HepG2 (cell line): ENCODE measurements around the gene RMI2. TPM values are rescaled to one million over a fixed set of nuclear protein-coding genes. Genes with fewer than 3 reads are reported as not detected.

ENCODE experiments used
- AGO2 ChIP-seq: fragments of 200-400 bp; formaldehyde crosslinking; optimal IDR thresholded peaks from 2 replicates; pipeline ENCODE3; 2017; ENCODE audit warnings: mild to moderate bottlenecking, low read depth, low read length, moderate library complexity
- EP300 ChIP-seq, 3 experiments: sonication (generic) in 1 of 3; formaldehyde crosslinking in 1 of 3; IDR thresholded peaks; 2 replicates each; pipeline versions ENCODE4 v1.5.1 to v1.6.1; 2011 to 2020; ENCODE audit warnings: low read depth in 2 of 3, low read length in 2 of 3, borderline replicate concordance in 1 of 3, improper control_type of control experiment in 1 of 3, mild to moderate bottlenecking in 1 of 3, missing genetic modification reagents in 1 of 3, moderate library complexity in 1 of 3
- HINFP ChIP-seq: sonication (generic); formaldehyde crosslinking; IDR thresholded peaks from 2 replicates; pipeline ENCODE4 v1.4.0; 2020; ENCODE audit warnings: low read depth, mild to moderate bottlenecking, missing genetic modification reagents
- SNRNP70 ChIP-seq: fragments of 200-400 bp; formaldehyde crosslinking; IDR thresholded peaks from 2 replicates; pipeline ENCODE4 v1.6.1; 2017; ENCODE audit warnings: mild to moderate bottlenecking, low read depth, low read length, moderate library complexity
- SRSF1 ChIP-seq: fragments of 200-400 bp; formaldehyde crosslinking; optimal IDR thresholded peaks from 2 replicates; pipeline ENCODE3; 2017; ENCODE audit warnings: mild to moderate bottlenecking, low read depth, low read length, moderate library complexity
- SYNCRIP ChIP-seq: fragments of 200-400 bp; formaldehyde crosslinking; IDR thresholded peaks from 2 replicates; pipeline ENCODE4 v1.6.1; 2018; ENCODE audit warnings: mild to moderate bottlenecking, low read depth, low read length; ENCODE audit not compliant: insufficient read depth
- TBX3 ChIP-seq: fragments of 450-650 bp; IDR thresholded peaks from 2 replicates; pipeline ENCODE4 v1.6.1; 2017; ENCODE audit warnings: antibody characterized with exemption, mild to moderate bottlenecking, inconsistent platforms, borderline replicate concordance
- TEAD2 ChIP-seq: sonication (generic); formaldehyde crosslinking; IDR thresholded peaks from 2 replicates; pipeline ENCODE4 v1.9.0; 2021; ENCODE audit warnings: missing genetic modification reagents
- THAP8 ChIP-seq: sonication (generic); formaldehyde crosslinking; IDR thresholded peaks from 2 replicates; pipeline ENCODE4 v1.5.1; 2020; ENCODE audit warnings: missing genetic modification reagents, mild to moderate bottlenecking, borderline replicate concordance
- ZBTB10 ChIP-seq: sonication (generic); formaldehyde crosslinking; IDR thresholded peaks from 2 replicates; pipeline ENCODE4 v1.4.0; 2020; ENCODE audit warnings: missing genetic modification reagents, borderline replicate concordance
- ZNF574 ChIP-seq: sonication (generic); formaldehyde crosslinking; IDR thresholded peaks from 2 replicates; pipeline ENCODE4 v1.4.0; 2020; ENCODE audit warnings: missing genetic modification reagents
- ZNF614 ChIP-seq: IDR thresholded peaks from 2 replicates; pipeline ENCODE4 v1.6.1; 2018; ENCODE audit warnings: missing biosample characterization, missing genetic modification reagents, inconsistent platforms, borderline replicate concordance
- polyA plus RNA-seq, 8 experiments: library from polyadenylated mRNA; depleted of rRNA in 3 of 8; stranded (reverse) in 7 of 8; unstranded in 1 of 8; fragments of >200 nt; fragmentation: Illumina TruSeq in 4 of 8; extraction: Trizol in 4 of 8; gene quantifications; 2 replicates each; pipeline versions ENCODE4 v1.2.1 to v1.2.3, GENCODE V29; 2011 to 2016; ENCODE audit warnings: low read depth in 4 of 8, missing spikeins in 1 of 8, mixed read lengths in 1 of 8; ENCODE audit not compliant: insufficient read depth in 1 of 8
- total RNA-seq, 5 experiments: library from RNA; depleted of rRNA; stranded (reverse); fragments of >200 nt; fragmentation: Illumina TruSeq; extraction: Trizol; gene quantifications; 2 replicates each; pipeline ENCODE4 v1.2.3, GENCODE V29; 2016; ENCODE audit warnings: low read depth in 1 of 5
- TF ChIP-seq, protein P1 (sequence below): sonication (generic); formaldehyde crosslinking; IDR thresholded peaks from 2 replicates; pipeline ENCODE4 v1.4.0; 2020; ENCODE audit warnings: missing genetic modification reagents

The RMI2 gene
- total and polyA plus RNA-seq, 2 of the 13 experiments (the other 11 are each of a cell fraction or from before 2014, with no cell fraction given), result 24.5 to 55.7 TPM

DNA sequence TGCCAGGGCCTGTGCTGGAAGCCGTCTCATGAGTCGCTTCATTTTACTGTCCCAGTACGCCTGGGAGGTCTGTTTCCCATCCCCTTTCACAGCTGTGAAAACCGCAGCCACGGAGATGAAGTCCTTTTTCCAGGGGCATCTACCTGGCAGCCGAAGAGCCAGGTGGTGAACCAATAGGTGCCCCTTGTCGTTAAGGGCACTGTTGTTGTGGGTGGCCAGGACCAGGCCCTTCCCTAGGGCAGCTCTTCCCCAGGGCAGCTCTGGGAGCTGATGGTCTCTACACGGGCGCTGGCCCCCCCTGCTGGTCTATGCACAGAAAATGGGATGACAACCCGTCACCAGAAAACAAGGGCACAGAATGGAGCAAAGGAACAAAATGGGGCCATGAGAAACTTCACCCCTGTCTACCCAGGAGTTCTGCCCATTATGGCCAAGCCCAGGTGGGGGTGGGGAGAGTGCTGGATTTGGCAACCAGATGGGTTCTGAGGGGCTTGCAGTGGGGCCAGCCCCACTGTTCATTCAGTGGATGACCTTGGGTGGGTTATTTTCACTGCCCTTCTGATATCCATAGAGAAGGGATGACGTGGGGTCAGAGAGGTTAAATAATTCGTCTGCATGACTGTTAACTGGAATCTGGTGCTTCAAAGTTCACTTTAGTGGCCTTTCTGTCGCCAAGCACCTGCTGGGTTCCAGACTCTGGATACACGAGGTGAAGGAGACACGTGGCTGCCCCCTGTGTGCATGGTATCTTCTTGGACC is 11.5 kb downstream of the RMI2 start (continued):
- TF ChIP-seq ZNF574 (CRISPR knock-in tag) (peak; percentile 59; the same call in 1 of the 2 replicates), HINFP (peak; percentile 84; the same call in 1 of the 2 replicates), SNRNP70 (no peak), SRSF1 (no peak), EP300 (IDR thresholded peaks at IDR 0.05; ENCODE audit: low read depth in 2 of 2, low read length in 2 of 2) (no peak), EP300 (CRISPR knock-in tag; IDR thresholded peaks at IDR 0.05; ENCODE audit: borderline replicate concordance) (no peak), AGO2 (no peak), SYNCRIP (no peak), ZNF614 (no peak), ZBTB10 (CRISPR knock-in tag) (no peak; the same call in 1 of the 2 replicates), TEAD2 (CRISPR knock-in tag) (no peak), TBX3 (no peak), THAP8 (CRISPR knock-in tag) (no peak)
- TF ChIP-seq, protein P1, sequence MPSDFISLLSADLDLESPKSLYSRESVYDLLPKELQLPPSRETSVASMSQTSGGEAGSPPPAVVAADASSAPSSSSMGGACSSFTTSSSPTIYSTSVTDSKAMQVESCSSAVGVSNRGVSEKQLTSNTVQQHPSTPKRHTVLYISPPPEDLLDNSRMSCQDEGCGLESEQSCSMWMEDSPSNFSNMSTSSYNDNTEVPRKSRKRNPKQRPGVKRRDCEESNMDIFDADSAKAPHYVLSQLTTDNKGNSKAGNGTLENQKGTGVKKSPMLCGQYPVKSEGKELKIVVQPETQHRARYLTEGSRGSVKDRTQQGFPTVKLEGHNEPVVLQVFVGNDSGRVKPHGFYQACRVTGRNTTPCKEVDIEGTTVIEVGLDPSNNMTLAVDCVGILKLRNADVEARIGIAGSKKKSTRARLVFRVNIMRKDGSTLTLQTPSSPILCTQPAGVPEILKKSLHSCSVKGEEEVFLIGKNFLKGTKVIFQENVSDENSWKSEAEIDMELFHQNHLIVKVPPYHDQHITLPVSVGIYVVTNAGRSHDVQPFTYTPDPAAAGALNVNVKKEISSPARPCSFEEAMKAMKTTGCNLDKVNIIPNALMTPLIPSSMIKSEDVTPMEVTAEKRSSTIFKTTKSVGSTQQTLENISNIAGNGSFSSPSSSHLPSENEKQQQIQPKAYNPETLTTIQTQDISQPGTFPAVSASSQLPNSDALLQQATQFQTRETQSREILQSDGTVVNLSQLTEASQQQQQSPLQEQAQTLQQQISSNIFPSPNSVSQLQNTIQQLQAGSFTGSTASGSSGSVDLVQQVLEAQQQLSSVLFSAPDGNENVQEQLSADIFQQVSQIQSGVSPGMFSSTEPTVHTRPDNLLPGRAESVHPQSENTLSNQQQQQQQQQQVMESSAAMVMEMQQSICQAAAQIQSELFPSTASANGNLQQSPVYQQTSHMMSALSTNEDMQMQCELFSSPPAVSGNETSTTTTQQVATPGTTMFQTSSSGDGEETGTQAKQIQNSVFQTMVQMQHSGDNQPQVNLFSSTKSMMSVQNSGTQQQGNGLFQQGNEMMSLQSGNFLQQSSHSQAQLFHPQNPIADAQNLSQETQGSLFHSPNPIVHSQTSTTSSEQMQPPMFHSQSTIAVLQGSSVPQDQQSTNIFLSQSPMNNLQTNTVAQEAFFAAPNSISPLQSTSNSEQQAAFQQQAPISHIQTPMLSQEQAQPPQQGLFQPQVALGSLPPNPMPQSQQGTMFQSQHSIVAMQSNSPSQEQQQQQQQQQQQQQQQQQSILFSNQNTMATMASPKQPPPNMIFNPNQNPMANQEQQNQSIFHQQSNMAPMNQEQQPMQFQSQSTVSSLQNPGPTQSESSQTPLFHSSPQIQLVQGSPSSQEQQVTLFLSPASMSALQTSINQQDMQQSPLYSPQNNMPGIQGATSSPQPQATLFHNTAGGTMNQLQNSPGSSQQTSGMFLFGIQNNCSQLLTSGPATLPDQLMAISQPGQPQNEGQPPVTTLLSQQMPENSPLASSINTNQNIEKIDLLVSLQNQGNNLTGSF (CRISPR knock-in tag), result peak; percentile 63; the same call in 1 of the 2 replicates
